AG09309 (cell line): ENCODE results near the gene CASP5.
A peak's percentile ranks its signal among the peaks of the same experiment; 100 is the strongest.
"Not testable (repeated sequence)": the region's sequence is repeated elsewhere in the genome, so short reads cannot be mapped to it uniquely, and the experiment has no call there.

Source experiments
- DNase-seq: peaks from one replicate; pipeline ENCODE4 v3.0.0-alpha.2; 2010; ENCODE audit warnings: low read depth
- H3K4me3 ChIP-seq: 2 replicates; pipeline ENCODE4 v1.5.1; 2011; ENCODE audit warnings: mild to moderate bottlenecking, low read depth, low read length, moderate library complexity; ENCODE audit not compliant: control insufficient read depth
- TF ChIP-seq, protein P1 (sequence below): IDR thresholded peaks from 2 replicates; pipeline ENCODE4 v1.5.1; 2011; ENCODE audit warnings: mild to moderate bottlenecking, low read depth, low read length, inconsistent platforms; ENCODE audit not compliant: insufficient read depth, control insufficient read depth; ENCODE audit errors: missing control alignments

Gene CASP5

DNA sequence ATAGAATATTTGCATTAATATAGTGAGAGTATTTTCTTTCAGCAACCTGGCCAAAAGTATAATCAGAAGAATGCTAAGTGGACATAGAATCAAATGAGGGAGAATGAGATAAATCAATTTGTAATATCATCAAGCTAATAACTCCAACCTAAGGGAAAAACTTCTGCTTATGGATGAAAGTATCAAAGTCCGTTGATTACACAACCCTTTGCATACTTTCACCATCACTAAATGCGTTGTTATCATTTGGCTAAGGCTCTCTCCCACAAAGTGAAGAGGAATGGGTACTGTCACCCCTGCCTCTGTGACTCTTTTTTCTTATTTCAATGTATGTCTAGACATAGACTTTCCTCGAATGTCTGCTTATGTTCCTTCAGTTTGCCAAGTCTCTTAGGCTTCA, 38.2 kb downstream of the CASP5 start:
- no peak overlapping the region for H3K4me3 ChIP-seq
- no peak for DNase-seq
- TF ChIP-seq, protein P1, sequence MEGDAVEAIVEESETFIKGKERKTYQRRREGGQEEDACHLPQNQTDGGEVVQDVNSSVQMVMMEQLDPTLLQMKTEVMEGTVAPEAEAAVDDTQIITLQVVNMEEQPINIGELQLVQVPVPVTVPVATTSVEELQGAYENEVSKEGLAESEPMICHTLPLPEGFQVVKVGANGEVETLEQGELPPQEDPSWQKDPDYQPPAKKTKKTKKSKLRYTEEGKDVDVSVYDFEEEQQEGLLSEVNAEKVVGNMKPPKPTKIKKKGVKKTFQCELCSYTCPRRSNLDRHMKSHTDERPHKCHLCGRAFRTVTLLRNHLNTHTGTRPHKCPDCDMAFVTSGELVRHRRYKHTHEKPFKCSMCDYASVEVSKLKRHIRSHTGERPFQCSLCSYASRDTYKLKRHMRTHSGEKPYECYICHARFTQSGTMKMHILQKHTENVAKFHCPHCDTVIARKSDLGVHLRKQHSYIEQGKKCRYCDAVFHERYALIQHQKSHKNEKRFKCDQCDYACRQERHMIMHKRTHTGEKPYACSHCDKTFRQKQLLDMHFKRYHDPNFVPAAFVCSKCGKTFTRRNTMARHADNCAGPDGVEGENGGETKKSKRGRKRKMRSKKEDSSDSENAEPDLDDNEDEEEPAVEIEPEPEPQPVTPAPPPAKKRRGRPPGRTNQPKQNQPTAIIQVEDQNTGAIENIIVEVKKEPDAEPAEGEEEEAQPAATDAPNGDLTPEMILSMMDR: no peak

DNA sequence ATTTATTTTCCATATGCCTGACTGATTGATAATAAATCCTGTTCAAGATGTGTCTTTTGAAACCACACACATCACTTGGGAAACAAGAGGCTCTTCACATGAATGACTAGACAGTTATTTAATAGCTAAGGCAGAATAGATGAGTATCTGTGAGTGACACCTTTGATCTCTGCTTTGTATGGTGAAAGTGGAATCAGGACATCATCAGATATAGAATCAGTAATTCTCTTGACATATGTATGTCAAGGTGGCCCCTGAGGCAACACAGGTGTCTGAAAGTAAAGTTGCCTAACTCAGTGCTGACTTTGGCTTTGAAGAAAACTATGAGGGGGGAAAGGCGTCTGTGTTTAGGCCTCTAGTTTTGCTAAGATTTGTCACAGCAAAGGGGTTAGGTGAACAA, 43.1 kb downstream of the CASP5 start:
- no peak for DNase-seq
- TF ChIP-seq, protein P1: no peak
- no peak overlapping the region for H3K4me3 ChIP-seq

DNA sequence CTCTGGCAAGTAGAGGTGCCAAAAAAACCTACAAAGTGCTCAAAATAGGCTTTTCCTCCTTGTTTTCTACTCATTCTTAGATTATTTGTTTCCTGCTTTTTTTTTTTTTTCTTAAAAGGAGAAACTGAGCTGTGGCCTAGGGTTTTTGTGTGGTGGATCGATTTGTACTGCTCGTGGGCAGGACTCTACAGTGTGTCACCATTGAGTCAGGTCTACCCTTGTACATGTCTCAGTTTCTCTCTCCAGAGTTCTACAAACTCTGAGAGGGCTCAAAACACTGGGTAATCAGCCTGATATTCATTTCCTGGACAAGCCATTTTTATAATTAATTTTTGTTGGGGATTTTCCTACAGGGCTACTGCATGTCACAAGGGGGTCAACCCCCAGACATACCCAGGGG, 49.4 kb downstream of the CASP5 start:
- no peak for DNase-seq
- no peak overlapping the region for H3K4me3 ChIP-seq
- TF ChIP-seq, protein P1: no peak

DNA sequence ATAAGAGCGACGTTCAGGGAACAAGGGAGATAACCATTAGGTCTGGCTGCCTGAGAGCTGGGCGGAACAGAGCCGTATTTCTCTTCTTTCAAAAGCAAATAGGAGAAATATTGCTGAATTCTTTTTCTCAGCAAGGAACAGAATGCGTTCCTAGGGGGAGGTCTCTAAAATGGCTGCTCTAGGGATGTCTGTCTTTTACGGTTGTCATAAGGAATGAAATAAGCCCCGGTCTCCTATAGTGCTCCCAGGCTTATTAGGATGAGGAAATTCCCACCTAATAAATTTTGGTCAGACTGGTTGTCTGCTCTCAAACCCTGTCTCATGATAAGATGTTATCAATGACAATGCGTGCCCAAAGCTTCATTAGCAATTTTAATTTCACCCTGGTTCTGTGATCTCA, 50.0 kb downstream of the CASP5 start:
- DNase-seq, H3K4me3 ChIP-seq: not testable (repeated sequence)

DNA sequence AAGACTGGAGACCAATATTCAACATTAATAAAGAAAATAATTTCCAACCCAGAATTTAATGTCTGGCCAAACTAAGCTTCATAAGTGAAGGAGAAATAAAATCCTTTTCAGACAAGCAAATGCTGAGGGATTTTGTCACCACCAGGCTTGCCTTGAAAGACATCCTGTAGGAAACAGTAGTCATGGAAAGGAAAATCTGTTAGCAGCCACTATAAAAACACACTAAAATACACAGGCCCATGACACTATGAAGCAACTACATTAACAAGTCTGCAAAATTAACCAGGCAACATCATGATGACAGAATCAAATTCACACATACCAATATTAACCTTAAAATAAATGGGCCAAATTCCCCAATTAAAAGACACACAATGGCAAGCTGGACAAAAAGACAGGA, 52.2 kb downstream of the CASP5 start:
- TF ChIP-seq, protein P1: no peak
- no peak for DNase-seq
- no peak overlapping the region for H3K4me3 ChIP-seq

DNA sequence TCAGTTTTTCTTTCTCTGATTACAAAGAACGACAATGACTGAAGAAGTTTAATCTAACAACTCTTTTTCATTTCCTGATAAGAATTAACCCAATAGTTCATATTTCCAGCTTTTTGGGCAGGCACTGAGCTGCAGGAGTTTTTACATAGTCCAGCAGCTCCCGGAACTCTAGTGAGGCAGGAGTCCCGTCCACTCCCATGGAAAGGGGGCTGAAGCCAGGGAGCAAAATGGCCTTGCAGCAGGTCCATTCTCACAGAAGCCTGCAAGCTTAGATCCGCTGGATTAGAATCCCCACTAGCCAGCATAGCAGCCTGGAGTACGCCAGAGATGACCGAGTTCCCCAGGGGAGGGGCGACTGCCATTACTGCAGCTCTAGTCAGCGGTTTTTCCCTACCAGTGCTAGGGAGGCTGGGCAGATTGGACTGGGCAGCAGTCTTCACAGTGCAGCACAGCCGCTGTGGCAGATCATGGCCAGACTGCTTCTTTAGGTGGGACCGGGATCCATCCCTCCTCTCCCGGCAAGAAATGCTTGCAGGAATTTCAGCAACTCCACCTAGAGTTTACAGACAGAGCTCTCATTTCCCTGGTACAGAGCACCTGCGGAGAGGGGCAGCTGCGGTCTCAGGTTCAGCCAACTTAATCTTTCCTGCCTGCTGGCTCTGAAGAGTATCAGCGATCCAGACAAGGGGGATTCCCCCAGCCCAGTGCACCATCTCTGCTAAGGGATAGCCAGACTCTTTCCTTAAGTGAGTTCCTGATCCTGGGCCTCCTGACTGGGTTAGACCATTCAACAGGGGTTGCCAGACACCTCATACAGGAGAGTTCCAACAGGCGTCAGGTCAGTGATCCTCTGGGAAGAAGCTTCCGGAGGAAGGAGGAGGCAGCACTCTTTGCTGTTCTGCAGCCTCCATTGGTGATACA, 53.9 kb downstream of the CASP5 start:
- peak overlapping the region; percentile 56 for H3K4me3 ChIP-seq
- DNase-seq: no peak
- TF ChIP-seq, protein P1: no peak

DNA sequence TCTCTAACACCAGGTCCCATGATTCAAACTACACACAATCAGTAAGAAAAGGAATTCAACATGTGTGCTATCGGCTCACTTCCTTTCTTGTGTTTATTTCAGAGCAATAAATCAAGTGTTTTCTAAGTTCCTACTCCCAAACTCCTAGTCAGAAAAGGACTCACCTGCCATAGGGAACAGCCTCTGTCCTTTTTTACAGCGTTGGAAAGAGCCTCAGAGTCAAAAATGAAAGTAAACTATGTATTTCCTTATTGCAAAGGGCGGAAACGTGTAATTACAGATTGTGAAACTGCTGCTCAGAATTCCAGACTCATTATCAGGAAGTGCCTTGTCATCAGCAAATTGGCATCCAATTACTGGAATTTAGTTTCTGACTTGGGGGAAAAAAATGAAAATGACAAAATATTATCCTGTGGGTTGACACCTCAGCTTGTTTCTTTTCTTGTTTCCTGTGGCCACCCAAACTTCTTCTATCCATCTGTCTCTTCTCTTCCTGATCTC, 54.6 kb downstream of the CASP5 start, which contains the start of gene CASP4:
Gene CASP4 (minus strand): TSS at position 220 of the 501 bp plus-strand sequence. CDS start 49 bp downstream, at position 171.
- H3K4me3 ChIP-seq: peak within 1 kb of the TSS; percentile 56
- TF ChIP-seq, protein P1: no peak
- DNase-seq: peak; percentile 48
